Measurements from ENCODE around the gene ADAM8.

DNA sequence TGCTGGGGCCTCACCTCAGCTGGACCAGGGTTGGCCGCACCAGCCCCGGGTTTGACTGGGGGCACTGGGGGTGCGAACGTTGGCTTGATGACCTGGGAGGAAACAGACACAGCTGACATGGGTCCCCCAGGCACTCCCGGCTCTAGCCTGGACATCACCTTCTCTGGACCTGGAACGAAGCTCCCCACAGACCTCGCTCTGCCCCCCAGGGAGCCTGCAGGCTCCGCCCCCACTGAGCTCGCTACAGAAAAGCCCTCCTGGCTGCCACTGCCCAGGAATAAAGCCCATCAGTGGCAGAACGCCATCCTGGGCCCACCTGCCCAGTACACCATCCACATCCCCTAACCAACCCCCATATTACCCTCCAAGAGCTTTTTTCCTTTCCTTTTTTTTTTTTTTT lies 13.0 kb downstream of the ADAM8 start:
- TF ChIP-seq CTCF (IDR thresholded peaks at IDR 0.05; ENCODE audit: poor library complexity, severe bottlenecking): no peak
- TF ChIP-seq POLR2AphosphoS5 (IDR thresholded peaks at IDR 0.05): no peak
- TF ChIP-seq EP300 (conservative IDR thresholded peaks at IDR 0.05; ENCODE audit: poor library complexity, severe bottlenecking): no peak
- TF ChIP-seq EZH2 (IDR thresholded peaks at IDR 0.05; ENCODE audit: borderline replicate concordance, insufficient read depth, low read length, poor library complexity, severe bottlenecking): no peak
